ENCODE results near the gene ATP8A2. TPM values are rescaled to one million over a fixed set of nuclear protein-coding genes. Genes with fewer than 3 reads are reported as not detected.

The ATP8A2 gene
- total RNA-seq, 1 donor from 2014 or later, result 4.2 TPM

DNA sequence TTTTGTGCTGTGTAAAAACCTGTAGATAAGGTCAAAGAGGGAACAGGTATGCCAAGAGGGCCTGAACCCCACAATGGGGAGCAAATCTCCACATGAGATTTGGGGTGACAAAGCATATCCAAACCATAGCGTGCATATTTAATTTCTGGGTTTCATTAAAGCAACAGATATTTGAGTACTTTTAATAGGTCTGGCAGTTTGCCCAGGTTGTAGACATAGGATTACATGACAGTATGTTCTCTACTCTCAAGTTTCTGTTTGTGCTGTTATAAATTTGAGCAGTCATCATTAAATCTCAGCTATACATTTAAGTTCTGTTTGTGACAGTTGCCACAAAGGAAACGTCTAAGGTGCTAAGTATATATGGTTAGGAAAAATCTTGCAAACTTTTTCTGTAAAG lies 236.4 kb downstream of the ATP8A2 start:
- H3K27me3 Mint-ChIP-seq (ENCODE audit: insufficient read depth, low read depth), result peaks cover 4% of the 10 kb centered on the region
- Histone ChIP-seq H3K4me3 (no peak overlapping the region), H3K36me3 (no peaks in the 10 kb centered on the region), H3F3A (ENCODE audit: low read depth) (no peaks in the 10 kb centered on the region), H3K27me3 (no peaks in the 10 kb centered on the region), H3K27ac (no peak overlapping the region), H3K79me2 (ENCODE audit: low read depth) (no peaks in the 10 kb centered on the region), H4K20me1 (ENCODE audit: low read depth) (no peaks in the 10 kb centered on the region), H2AFZ (replicated peaks) (no peak overlapping the region), H3K9me3 (ENCODE audit: low read depth) (no peaks in the 10 kb centered on the region), H3K4me2 (no peak overlapping the region), H3K9ac (no peak overlapping the region), H3K4me1 (no peaks in the 10 kb centered on the region)
- peaks cover 5% of the 10 kb centered on the region for H3K4me1 Mint-ChIP-seq
- H3K27ac Mint-ChIP-seq, result no peak overlapping the region
- H3K9me3 Mint-ChIP-seq, result peaks cover 12% of the 10 kb centered on the region
- H3K4me3 Mint-ChIP-seq, result no peak overlapping the region
- TF ChIP-seq, protein P1, sequence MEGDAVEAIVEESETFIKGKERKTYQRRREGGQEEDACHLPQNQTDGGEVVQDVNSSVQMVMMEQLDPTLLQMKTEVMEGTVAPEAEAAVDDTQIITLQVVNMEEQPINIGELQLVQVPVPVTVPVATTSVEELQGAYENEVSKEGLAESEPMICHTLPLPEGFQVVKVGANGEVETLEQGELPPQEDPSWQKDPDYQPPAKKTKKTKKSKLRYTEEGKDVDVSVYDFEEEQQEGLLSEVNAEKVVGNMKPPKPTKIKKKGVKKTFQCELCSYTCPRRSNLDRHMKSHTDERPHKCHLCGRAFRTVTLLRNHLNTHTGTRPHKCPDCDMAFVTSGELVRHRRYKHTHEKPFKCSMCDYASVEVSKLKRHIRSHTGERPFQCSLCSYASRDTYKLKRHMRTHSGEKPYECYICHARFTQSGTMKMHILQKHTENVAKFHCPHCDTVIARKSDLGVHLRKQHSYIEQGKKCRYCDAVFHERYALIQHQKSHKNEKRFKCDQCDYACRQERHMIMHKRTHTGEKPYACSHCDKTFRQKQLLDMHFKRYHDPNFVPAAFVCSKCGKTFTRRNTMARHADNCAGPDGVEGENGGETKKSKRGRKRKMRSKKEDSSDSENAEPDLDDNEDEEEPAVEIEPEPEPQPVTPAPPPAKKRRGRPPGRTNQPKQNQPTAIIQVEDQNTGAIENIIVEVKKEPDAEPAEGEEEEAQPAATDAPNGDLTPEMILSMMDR (IDR thresholded peaks at IDR 0.05), result no peak
- no peaks in the 10 kb centered on the region for H3K36me3 Mint-ChIP-seq
- no peak for DNase-seq (ENCODE audit: low spot score)

DNA sequence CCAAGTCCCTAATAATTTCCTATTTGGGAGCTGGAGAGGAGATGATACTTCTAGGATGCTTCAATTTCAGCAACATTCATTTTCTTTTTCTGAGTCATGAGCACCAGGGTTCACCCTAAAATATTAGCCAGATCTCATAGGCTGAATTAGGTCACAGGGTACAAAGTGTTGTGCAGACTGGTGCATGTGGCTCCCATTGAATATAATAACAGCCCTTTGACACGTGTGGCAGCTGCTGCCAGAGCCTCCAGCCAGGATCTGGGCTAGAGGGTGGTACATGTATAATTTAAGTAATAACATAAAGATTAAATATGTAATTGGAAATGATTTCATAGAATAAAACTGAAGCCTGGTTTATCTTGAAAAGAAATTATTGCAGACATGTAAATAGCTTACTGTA lies 244.9 kb downstream of the ATP8A2 start:
- no peaks in the 10 kb centered on the region for H3K4me1 Mint-ChIP-seq
- H3K27me3 Mint-ChIP-seq (ENCODE audit: insufficient read depth, low read depth), result no peaks in the 10 kb centered on the region
- H3K9me3 Mint-ChIP-seq, result peaks cover 5% of the 10 kb centered on the region
- H3K79me2 ChIP-seq (ENCODE audit: low read depth), result no peaks in the 10 kb centered on the region
- H3K27ac Mint-ChIP-seq, result no peak overlapping the region
- H3K4me3 Mint-ChIP-seq, result no peak overlapping the region
- TF ChIP-seq, protein P1 (IDR thresholded peaks at IDR 0.05), result no peak
- TF ChIP-seq EZH2phosphoT487 (IDR thresholded peaks at IDR 0.05), result no peak
- no peak for TF ChIP-seq EZH2 (IDR thresholded peaks at IDR 0.05)
- H3K4me3 ChIP-seq, result no peak overlapping the region
- no peaks in the 10 kb centered on the region for H3K4me1 ChIP-seq
- no peak for DNase-seq (ENCODE audit: low spot score)
- H3K36me3 ChIP-seq, result peaks cover 2% of the 10 kb centered on the region
- H3K9ac ChIP-seq, result no peak overlapping the region
- H3K36me3 Mint-ChIP-seq, result no peaks in the 10 kb centered on the region
- no peak overlapping the region for H3K4me2 ChIP-seq
- no peak overlapping the region for H2AFZ ChIP-seq (replicated peaks)
- H3K27ac ChIP-seq, result no peak overlapping the region
- H4K20me1 ChIP-seq (ENCODE audit: low read depth), result no peaks in the 10 kb centered on the region
- no peaks in the 10 kb centered on the region for H3K9me3 ChIP-seq (ENCODE audit: low read depth)
- H3K27me3 ChIP-seq, result no peaks in the 10 kb centered on the region
- no peaks in the 10 kb centered on the region for H3F3A ChIP-seq (ENCODE audit: low read depth)

DNA sequence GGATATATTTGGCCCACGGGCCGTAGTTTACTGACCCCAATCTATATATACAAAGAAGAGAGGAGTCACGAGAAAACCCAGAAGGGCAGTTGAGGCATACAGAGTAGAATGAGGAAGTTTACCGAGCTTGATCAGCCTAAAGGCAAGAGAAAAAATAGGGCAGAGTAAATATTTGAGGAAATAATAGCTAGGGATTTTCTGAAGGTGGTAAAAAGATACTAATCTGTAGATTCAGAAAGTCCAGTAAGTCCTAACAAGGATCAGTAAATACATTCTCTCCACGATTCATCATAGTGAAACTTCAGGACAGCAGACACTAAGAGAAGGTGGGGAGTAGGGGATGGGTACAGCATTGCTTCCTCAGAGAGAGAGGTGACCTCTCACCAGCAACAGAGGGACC lies 248.1 kb downstream of the ATP8A2 start:
- Histone ChIP-seq H4K20me1 (ENCODE audit: low read depth) (no peaks in the 10 kb centered on the region), H2AFZ (replicated peaks) (no peak overlapping the region), H3K9me3 (ENCODE audit: low read depth) (no peaks in the 10 kb centered on the region), H3K79me2 (ENCODE audit: low read depth) (no peaks in the 10 kb centered on the region), H3K4me1 (no peaks in the 10 kb centered on the region), H3K4me2 (no peak overlapping the region), H3K27ac (no peak overlapping the region), H3K27me3 (no peaks in the 10 kb centered on the region), H3K36me3 (no peaks in the 10 kb centered on the region), H3K4me3 (no peak overlapping the region), H3F3A (ENCODE audit: low read depth) (no peaks in the 10 kb centered on the region), H3K9ac (no peak overlapping the region)
- H3K36me3 Mint-ChIP-seq, result no peaks in the 10 kb centered on the region
- no peak for TF ChIP-seq EZH2 (IDR thresholded peaks at IDR 0.05)
- no peak for TF ChIP-seq EZH2phosphoT487 (IDR thresholded peaks at IDR 0.05)
- peaks cover 2% of the 10 kb centered on the region for H3K27me3 Mint-ChIP-seq (ENCODE audit: insufficient read depth, low read depth)
- H3K4me1 Mint-ChIP-seq, result peaks cover 3% of the 10 kb centered on the region
- H3K4me3 Mint-ChIP-seq, result no peak overlapping the region
- no peak overlapping the region for H3K27ac Mint-ChIP-seq
- DNase-seq (ENCODE audit: low spot score), result no peak
- no peaks in the 10 kb centered on the region for H3K9me3 Mint-ChIP-seq

DNA sequence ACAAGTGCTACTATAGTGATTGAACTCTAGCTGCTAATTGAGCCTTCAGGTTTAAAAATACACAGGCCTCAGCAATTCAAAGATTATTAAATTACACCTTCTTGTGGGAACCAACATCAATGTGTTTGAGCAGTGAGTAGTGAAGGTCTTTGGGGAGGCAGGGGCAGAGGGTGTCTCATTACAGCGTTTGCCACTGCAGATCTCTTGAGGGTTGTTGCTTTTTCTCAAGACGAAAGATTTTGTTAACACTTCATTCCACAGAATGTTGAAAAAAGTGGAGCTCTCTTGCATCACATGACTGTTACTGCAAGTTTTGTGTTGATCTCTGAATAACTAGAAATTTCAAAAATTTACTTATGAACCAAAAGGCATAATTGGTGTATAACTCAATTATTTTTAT lies 253.6 kb downstream of the ATP8A2 start:
- no peaks in the 10 kb centered on the region for H3K9me3 ChIP-seq (ENCODE audit: low read depth)
- Mint-ChIP-seq H3K9me3 (peaks cover 4% of the 10 kb centered on the region), H3K4me1 (peaks cover 15% of the 10 kb centered on the region), H3K27me3 (ENCODE audit: insufficient read depth, low read depth) (peaks cover 2% of the 10 kb centered on the region), H3K27ac (no peak overlapping the region), H3K36me3 (no peaks in the 10 kb centered on the region), H3K4me3 (no peak overlapping the region)
- H3F3A ChIP-seq (ENCODE audit: low read depth), result peaks cover 3% of the 10 kb centered on the region
- H3K27ac ChIP-seq, result no peak overlapping the region
- peaks cover 9% of the 10 kb centered on the region for H3K4me1 ChIP-seq
- H3K36me3 ChIP-seq, result no peaks in the 10 kb centered on the region
- no peaks in the 10 kb centered on the region for H3K79me2 ChIP-seq (ENCODE audit: low read depth)
- no peak overlapping the region for H3K4me2 ChIP-seq
- no peak overlapping the region for H3K4me3 ChIP-seq
- no peaks in the 10 kb centered on the region for H3K27me3 ChIP-seq
- TF ChIP-seq EZH2 (IDR thresholded peaks at IDR 0.05) (no peak), EZH2phosphoT487 (IDR thresholded peaks at IDR 0.05) (no peak)
- TF ChIP-seq, protein P1 (IDR thresholded peaks at IDR 0.05), result no peak
- H4K20me1 ChIP-seq (ENCODE audit: low read depth), result no peaks in the 10 kb centered on the region
- no peak for DNase-seq (ENCODE audit: low spot score)
- no peak overlapping the region for H3K9ac ChIP-seq
- no peak overlapping the region for H2AFZ ChIP-seq (replicated peaks)

Data from neural progenitor cell (in vitro differentiated cells).